B cell (primary cell): ENCODE data around the gene MEX3A.

ENCODE experiments used
- EZH2 ChIP-seq: IDR thresholded peaks from 2 replicates; pipeline ENCODE4 v1.6.1; 2012; ENCODE audit warnings: borderline replicate concordance, low read depth, mild to moderate bottlenecking, moderate library complexity, low read length; ENCODE audit not compliant: insufficient read depth, poor library complexity, severe bottlenecking
- TF ChIP-seq, protein P1 (sequence below): fragments of 200-600 bp; IDR thresholded peaks from one replicate; pipeline ENCODE4 v1.8.0; 2022; ENCODE audit warnings: antibody characterized with exemption, mild to moderate bottlenecking

DNA sequence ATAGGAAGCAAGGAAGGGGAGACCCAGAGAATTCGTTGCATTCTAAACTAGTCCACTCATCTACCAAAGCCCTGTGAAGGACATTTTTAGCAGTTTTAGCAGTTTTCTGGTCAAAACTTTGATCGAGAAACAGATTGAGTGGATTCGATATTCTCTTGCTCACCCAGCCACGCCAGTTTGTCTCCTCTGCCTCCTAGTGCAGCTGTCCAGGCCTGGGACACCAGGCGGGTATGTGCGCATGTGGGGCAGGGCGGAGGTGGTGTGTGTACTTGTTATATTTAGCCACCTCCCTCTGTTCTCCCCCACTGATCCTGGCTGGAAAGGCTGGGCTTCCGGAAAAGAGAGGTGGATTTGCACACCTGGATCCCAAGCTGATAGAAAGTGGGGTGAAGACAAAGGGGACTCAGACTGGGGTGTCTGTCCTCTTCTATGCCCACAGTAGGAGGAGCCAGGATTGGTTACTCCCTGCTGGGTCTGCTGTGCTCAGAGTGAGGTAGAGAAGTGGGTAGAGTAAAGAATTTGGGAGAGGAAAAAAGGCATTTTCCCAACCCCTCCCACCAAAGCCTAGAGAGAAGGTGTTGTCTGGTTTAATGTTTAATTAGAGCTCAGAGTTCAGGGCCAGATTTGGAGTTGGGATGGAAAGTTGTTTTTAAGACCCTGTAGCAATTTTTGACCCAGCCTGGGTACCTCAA lies 36.1 kb upstream of the MEX3A start:
- TF ChIP-seq, protein P1, sequence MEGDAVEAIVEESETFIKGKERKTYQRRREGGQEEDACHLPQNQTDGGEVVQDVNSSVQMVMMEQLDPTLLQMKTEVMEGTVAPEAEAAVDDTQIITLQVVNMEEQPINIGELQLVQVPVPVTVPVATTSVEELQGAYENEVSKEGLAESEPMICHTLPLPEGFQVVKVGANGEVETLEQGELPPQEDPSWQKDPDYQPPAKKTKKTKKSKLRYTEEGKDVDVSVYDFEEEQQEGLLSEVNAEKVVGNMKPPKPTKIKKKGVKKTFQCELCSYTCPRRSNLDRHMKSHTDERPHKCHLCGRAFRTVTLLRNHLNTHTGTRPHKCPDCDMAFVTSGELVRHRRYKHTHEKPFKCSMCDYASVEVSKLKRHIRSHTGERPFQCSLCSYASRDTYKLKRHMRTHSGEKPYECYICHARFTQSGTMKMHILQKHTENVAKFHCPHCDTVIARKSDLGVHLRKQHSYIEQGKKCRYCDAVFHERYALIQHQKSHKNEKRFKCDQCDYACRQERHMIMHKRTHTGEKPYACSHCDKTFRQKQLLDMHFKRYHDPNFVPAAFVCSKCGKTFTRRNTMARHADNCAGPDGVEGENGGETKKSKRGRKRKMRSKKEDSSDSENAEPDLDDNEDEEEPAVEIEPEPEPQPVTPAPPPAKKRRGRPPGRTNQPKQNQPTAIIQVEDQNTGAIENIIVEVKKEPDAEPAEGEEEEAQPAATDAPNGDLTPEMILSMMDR: no peak
- TF ChIP-seq EZH2: no peak
